GM23338 (cell line): ENCODE measurements around the gene LIN7A. TPM values are rescaled to one million over a fixed set of nuclear protein-coding genes. Genes with fewer than 3 reads are reported as not detected.
"Not testable (repeated sequence)": the region's sequence is repeated elsewhere in the genome, so short reads cannot be mapped to it uniquely, and the experiment has no call there.

Experiments used
- ATAC-seq: fragments of 200-7000 bp; cut with Tn5 transposase; 3 replicates; pipeline ENCODE4 v1.9.1; 2020
- DNase-seq: peaks from one replicate; pipeline ENCODE4 v3.0.0-alpha.2; 2015; ENCODE audit warnings: low spot score
- H2AFZ ChIP-seq: fragments of 200-600 bp; sonication (generic); 2 replicates; pipeline ENCODE4 v1.8.0; 2016; ENCODE audit warnings: antibody characterized with exemption, mild to moderate bottlenecking, moderate library complexity
- H3F3A ChIP-seq: fragments of 200-600 bp; sonication (generic); replicated peaks from 2 replicates; pipeline ENCODE4 v1.8.0; 2017; ENCODE audit warnings: antibody characterized with exemption, mixed run types, low read depth
- H3K27ac ChIP-seq: fragments of 200-600 bp; sonication (generic); 2 replicates; pipeline ENCODE4 v1.6.1; 2016; ENCODE audit warnings: low read depth
- H3K27me3 ChIP-seq: fragments of 200-600 bp; sonication (generic); 2 replicates; pipeline ENCODE4 v1.8.0; 2016; ENCODE audit warnings: mild to moderate bottlenecking, mixed run types, moderate library complexity; ENCODE audit not compliant: insufficient read depth
- H3K36me3 ChIP-seq: fragments of 200-600 bp; sonication (generic); 2 replicates; pipeline ENCODE4 v1.8.0; 2016; ENCODE audit warnings: mild to moderate bottlenecking; ENCODE audit not compliant: insufficient read depth
- H3K4me1 ChIP-seq: fragments of 200-600 bp; sonication (generic); 2 replicates; pipeline ENCODE4 v1.8.0; 2016; ENCODE audit warnings: mild to moderate bottlenecking, moderate library complexity; ENCODE audit not compliant: insufficient read depth
- H3K4me2 ChIP-seq: fragments of 200-600 bp; sonication (generic); 2 replicates; pipeline ENCODE4 v1.7.1; 2017; ENCODE audit warnings: mixed run types
- H3K4me3 ChIP-seq: fragments of 200-600 bp; sonication (generic); 2 replicates; pipeline ENCODE4 v1.6.1; 2016; ENCODE audit warnings: mixed run types
- H3K79me2 ChIP-seq: fragments of 200-600 bp; sonication (generic); replicated peaks from 2 replicates; pipeline ENCODE4 v1.8.0; 2017; ENCODE audit warnings: mild to moderate bottlenecking; ENCODE audit not compliant: insufficient read depth
- H3K9me2 ChIP-seq: fragments of 200-600 bp; sonication (generic); 2 replicates; pipeline ENCODE4 v1.8.0; 2017; ENCODE audit not compliant: insufficient read depth
- H4K20me1 ChIP-seq: fragments of 200-600 bp; sonication (generic); replicated peaks from 2 replicates; pipeline ENCODE4 v1.8.0; 2017; ENCODE audit warnings: mild to moderate bottlenecking; ENCODE audit not compliant: insufficient read depth
- H3K27ac Mint-ChIP-seq: 2 replicates; pipeline ENCODE4 v1.8.0; 2020; ENCODE audit warnings: inconsistent platforms, mild to moderate bottlenecking, moderate library complexity, mixed read lengths
- H3K27me3 Mint-ChIP-seq: 3 replicates; pipeline ENCODE4 v1.8.0; 2022; ENCODE audit warnings: low read depth, mild to moderate bottlenecking, moderate library complexity, mixed read lengths, inconsistent platforms; ENCODE audit not compliant: insufficient read depth, poor library complexity
- H3K36me3 Mint-ChIP-seq: 3 replicates; pipeline ENCODE4 v1.8.0; 2021; ENCODE audit warnings: low read depth, mild to moderate bottlenecking, inconsistent platforms, moderate library complexity, mixed read lengths
- H3K4me1 Mint-ChIP-seq: 3 replicates; pipeline ENCODE4 v1.8.0; 2020; ENCODE audit warnings: mild to moderate bottlenecking, inconsistent platforms, mixed read lengths
- H3K4me3 Mint-ChIP-seq: 3 replicates; pipeline ENCODE4 v1.8.0; 2021; ENCODE audit warnings: moderate library complexity, mild to moderate bottlenecking, inconsistent platforms, mixed read lengths
- H3K9me3 Mint-ChIP-seq: 3 replicates; pipeline ENCODE4 v1.8.0; 2020; ENCODE audit warnings: moderate library complexity, mild to moderate bottlenecking, inconsistent platforms, mixed read lengths
- CREB1 ChIP-seq: fragments of 250-450 bp; sonication (Bioruptor Pico); IDR thresholded peaks from 2 replicates; pipeline ENCODE4 v1.5.0; 2020; ENCODE audit warnings: low read depth, mild to moderate bottlenecking, moderate library complexity
- JUNB ChIP-seq: IDR thresholded peaks from one replicate; pipeline ENCODE4 v1.6.1; 2016; ENCODE audit warnings: antibody characterized with exemption; ENCODE audit not compliant: unreplicated experiment
- NANOG ChIP-seq: IDR thresholded peaks from 2 replicates; pipeline ENCODE4 v1.6.1; 2016; ENCODE audit warnings: antibody characterized with exemption, borderline replicate concordance
- REST ChIP-seq: IDR thresholded peaks from one replicate; pipeline ENCODE4 v1.6.1; 2018; ENCODE audit warnings: antibody characterized with exemption; ENCODE audit not compliant: unreplicated experiment
- STAT1 ChIP-seq: IDR thresholded peaks from one replicate; pipeline ENCODE4 v1.6.1; 2016; ENCODE audit warnings: antibody characterized with exemption; ENCODE audit not compliant: unreplicated experiment
- ZNF331 ChIP-seq: fragments of 250-450 bp; sonication (Bioruptor Pico); IDR thresholded peaks from 2 replicates; pipeline ENCODE4 v1.5.0; 2020; ENCODE audit warnings: low read depth, mild to moderate bottlenecking, moderate library complexity
- polyA plus RNA-seq: library from polyadenylated mRNA; unstranded; fragments of >200 nt; fragmentation: Nextera tagmentation; extraction: Ambion mirVana; gene quantifications from 2 replicates; pipeline ENCODE4 v1.2.1, GENCODE V29; 2016
- total RNA-seq: library from RNA; depleted of rRNA; stranded (reverse); fragments of >200 nt; shearing (Covaris generic); gene quantifications from 2 replicates; pipeline ENCODE4 v1.2.3, GENCODE V29; 2014
- TF ChIP-seq, protein P1 (sequence below): IDR thresholded peaks from 2 replicates; pipeline ENCODE4 v1.6.1; 2016; ENCODE audit warnings: antibody characterized with exemption

Gene LIN7A
- total and polyA plus RNA-seq, 2 experiments from 2014 or later, result 5.7 to 6.5 TPM

DNA sequence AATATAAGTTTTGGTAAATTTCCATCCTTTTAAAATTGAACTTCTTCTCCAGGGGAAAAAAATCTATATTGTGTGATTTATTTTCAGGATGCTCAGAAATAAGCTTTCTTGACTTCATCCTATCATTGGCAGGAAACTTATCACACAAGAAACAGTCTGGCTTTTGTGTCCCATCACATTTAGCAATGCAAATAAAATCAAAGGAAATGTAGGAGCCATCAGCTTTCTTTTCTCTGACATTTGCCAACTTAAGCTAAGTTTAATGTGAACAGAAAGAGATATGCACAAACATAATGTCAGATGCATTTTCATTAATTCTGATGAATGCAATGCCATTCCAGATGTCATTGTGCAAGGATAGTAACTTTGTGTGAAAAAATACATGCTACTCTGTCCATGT, 56.6 kb downstream of the LIN7A start:
- Histone ChIP-seq H3K36me3 (no peaks in the 10 kb centered on the region), H3K27ac (no peak overlapping the region), H3K27me3 (no peaks in the 10 kb centered on the region), H4K20me1 (no peaks in the 10 kb centered on the region), H3K9me2 (no peaks in the 10 kb centered on the region), H3K4me2 (no peak overlapping the region), H3K4me1 (peaks cover 6% of the 10 kb centered on the region; the same call in 1 of the 2 replicates), H3K4me3 (no peak overlapping the region), H2AFZ (no peak overlapping the region), H3F3A (no peaks in the 10 kb centered on the region), H3K79me2 (no peaks in the 10 kb centered on the region)
- H3K27me3 Mint-ChIP-seq, result peaks cover 1% of the 10 kb centered on the region
- no peak for ATAC-seq
- H3K4me1 Mint-ChIP-seq, result peaks cover 4% of the 10 kb centered on the region; the same call in 1 of the 3 replicates
- TF ChIP-seq JUNB, result no peak
- no peak for TF ChIP-seq ZNF331 (CRISPR knock-in tag)
- TF ChIP-seq REST, result no peak
- no peaks in the 10 kb centered on the region for H3K9me3 Mint-ChIP-seq
- H3K4me3 Mint-ChIP-seq, result no peak overlapping the region
- DNase-seq, result no peak
- no peak overlapping the region for H3K27ac Mint-ChIP-seq
- H3K36me3 Mint-ChIP-seq, result 0 out of 3 replicates have a peak, but pooled peaks cover 2% of the 10 kb centered on the region

GRCh38 chr12:80878452-80878851, 59.3 kb downstream of the LIN7A start:
- H3K4me1 ChIP-seq, H3K36me3 ChIP-seq, H3K4me1 Mint-ChIP-seq, ATAC-seq, H2AFZ ChIP-seq, H3F3A ChIP-seq, H3K79me2 ChIP-seq, H3K9me2 ChIP-seq, H3K4me3 ChIP-seq, H3K4me3 Mint-ChIP-seq, H3K27ac Mint-ChIP-seq, H3K9me3 Mint-ChIP-seq, DNase-seq, H3K4me2 ChIP-seq, H4K20me1 ChIP-seq, H3K27me3 Mint-ChIP-seq, H3K36me3 Mint-ChIP-seq, H3K27me3 ChIP-seq, H3K27ac ChIP-seq: not testable (repeated sequence)

DNA sequence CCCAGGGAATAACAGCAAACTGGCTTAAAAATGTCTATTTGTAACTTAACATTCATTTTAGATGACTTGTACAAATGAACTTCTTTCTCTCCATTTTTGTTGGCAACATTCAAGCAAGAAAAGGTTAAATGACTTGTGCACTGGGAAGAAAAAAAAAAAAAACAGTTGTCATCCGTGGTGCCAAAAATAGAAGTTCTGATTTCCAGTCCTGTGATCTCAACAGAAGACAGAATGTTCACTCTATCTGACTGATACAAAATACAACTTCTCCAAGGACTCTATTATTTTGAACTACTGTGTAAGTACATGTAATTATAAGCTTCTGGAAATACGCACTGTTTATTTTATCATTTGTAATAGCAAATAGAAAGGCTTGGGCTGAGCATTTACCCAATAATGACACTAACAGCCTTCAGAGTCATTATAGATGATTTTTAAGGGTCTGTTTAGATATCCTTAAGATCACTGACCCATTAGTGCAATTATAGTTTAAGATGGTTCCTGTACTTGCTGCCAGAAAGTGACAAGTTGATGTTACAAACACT, 59.9 kb downstream of the LIN7A start:
- H3K27ac ChIP-seq, result no peak overlapping the region
- H3K79me2 ChIP-seq, result no peaks in the 10 kb centered on the region
- Mint-ChIP-seq H3K9me3 (no peaks in the 10 kb centered on the region), H3K4me1 (peaks cover 4% of the 10 kb centered on the region; the same call in 1 of the 3 replicates), H3K4me3 (no peak overlapping the region), H3K27me3 (peaks cover 1% of the 10 kb centered on the region), H3K27ac (no peak overlapping the region), H3K36me3 (0 out of 3 replicates have a peak, but pooled peaks cover 2% of the 10 kb centered on the region)
- no peak overlapping the region for H3K4me3 ChIP-seq
- H2AFZ ChIP-seq, result no peak overlapping the region
- H4K20me1 ChIP-seq, result no peaks in the 10 kb centered on the region
- ATAC-seq, result no peak
- no peaks in the 10 kb centered on the region for H3K9me2 ChIP-seq
- H3K36me3 ChIP-seq, result no peaks in the 10 kb centered on the region
- no peak for DNase-seq
- H3K27me3 ChIP-seq, result no peaks in the 10 kb centered on the region
- H3K4me2 ChIP-seq, result no peak overlapping the region
- no peaks in the 10 kb centered on the region for H3F3A ChIP-seq
- H3K4me1 ChIP-seq, result peaks cover 6% of the 10 kb centered on the region; the same call in 1 of the 2 replicates
- TF ChIP-seq STAT1 (no peak), NANOG (no peak), CREB1 (no peak)
- TF ChIP-seq, protein P1, sequence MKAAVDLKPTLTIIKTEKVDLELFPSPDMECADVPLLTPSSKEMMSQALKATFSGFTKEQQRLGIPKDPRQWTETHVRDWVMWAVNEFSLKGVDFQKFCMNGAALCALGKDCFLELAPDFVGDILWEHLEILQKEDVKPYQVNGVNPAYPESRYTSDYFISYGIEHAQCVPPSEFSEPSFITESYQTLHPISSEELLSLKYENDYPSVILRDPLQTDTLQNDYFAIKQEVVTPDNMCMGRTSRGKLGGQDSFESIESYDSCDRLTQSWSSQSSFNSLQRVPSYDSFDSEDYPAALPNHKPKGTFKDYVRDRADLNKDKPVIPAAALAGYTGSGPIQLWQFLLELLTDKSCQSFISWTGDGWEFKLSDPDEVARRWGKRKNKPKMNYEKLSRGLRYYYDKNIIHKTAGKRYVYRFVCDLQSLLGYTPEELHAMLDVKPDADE, result no peak
